ENCODE data around the gene TRIM68.

The TRIM68 gene

DNA sequence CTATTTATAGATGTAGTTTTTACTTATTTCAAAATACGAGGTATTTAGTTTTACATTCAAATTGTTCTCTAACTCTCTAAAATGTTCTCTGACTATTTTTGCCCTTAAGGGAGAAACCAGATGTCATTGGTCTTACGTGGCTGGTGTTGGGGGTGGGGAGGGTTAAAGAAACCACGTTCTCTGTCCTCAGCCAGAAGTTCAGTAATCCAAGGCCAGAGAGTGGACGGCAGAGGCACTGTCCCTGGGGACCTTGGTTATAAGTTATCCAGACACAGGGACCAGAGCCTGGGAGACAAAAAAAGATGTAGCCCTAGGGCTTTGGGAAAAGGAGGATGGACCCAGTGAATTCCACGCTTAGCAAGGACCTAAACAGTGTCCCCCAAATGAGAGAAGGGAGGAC, 35.0 kb upstream of the TRIM68 start:
- no peak overlapping the region for H3K4me3 ChIP-seq (ENCODE audit: low read depth, low read length)
- TF ChIP-seq, protein P1, sequence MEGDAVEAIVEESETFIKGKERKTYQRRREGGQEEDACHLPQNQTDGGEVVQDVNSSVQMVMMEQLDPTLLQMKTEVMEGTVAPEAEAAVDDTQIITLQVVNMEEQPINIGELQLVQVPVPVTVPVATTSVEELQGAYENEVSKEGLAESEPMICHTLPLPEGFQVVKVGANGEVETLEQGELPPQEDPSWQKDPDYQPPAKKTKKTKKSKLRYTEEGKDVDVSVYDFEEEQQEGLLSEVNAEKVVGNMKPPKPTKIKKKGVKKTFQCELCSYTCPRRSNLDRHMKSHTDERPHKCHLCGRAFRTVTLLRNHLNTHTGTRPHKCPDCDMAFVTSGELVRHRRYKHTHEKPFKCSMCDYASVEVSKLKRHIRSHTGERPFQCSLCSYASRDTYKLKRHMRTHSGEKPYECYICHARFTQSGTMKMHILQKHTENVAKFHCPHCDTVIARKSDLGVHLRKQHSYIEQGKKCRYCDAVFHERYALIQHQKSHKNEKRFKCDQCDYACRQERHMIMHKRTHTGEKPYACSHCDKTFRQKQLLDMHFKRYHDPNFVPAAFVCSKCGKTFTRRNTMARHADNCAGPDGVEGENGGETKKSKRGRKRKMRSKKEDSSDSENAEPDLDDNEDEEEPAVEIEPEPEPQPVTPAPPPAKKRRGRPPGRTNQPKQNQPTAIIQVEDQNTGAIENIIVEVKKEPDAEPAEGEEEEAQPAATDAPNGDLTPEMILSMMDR (IDR thresholded peaks at IDR 0.05; ENCODE audit: borderline replicate concordance, insufficient read depth, low read depth, low read length), result no peak

DNA sequence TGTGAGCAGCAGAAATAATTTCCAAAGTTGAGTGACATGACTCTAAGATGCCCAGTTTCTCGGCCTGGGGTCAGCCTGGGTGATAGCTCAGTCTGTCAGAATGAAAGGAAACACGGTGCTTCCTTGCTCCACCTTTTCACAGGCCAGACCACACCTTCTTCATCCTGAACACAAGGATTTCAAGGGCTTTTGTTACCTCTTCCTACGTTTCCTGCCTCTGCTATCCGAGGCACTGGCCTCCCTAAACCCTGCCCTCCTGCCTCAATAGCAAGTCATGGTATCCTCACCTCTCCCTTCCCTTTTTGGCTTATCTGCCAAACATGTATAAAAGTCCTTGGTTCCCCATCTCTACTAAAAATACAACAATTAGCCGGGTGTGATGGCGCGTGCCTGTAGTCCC, 34.0 kb upstream of the TRIM68 start:
- H3K4me3 ChIP-seq (ENCODE audit: low read depth, low read length), result no peak overlapping the region
- TF ChIP-seq, protein P1 (IDR thresholded peaks at IDR 0.05; ENCODE audit: borderline replicate concordance, insufficient read depth, low read depth, low read length), result no peak

DNA sequence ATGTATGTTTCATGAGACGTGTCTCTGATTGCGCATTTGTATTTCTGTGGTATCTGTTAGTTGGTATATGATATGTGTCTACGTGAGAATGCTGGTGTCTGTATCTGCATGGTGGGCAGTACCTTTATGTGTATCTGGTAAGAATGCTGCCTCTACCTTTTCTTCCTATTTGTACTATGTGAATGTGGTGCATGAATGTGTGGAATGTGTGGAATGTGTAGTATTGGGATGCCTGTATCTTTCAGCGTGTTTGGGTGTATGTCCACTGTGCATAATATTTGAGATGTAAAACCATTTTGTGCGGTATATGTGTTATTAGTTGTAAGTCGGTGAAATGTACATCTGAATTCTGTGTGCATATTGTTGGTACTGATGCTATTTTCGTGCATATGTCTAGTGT, 33.5 kb upstream of the TRIM68 start:
- H3K4me3 ChIP-seq (ENCODE audit: low read depth, low read length), result no peak overlapping the region
- TF ChIP-seq, protein P1 (IDR thresholded peaks at IDR 0.05; ENCODE audit: borderline replicate concordance, insufficient read depth, low read depth, low read length), result no peak

DNA sequence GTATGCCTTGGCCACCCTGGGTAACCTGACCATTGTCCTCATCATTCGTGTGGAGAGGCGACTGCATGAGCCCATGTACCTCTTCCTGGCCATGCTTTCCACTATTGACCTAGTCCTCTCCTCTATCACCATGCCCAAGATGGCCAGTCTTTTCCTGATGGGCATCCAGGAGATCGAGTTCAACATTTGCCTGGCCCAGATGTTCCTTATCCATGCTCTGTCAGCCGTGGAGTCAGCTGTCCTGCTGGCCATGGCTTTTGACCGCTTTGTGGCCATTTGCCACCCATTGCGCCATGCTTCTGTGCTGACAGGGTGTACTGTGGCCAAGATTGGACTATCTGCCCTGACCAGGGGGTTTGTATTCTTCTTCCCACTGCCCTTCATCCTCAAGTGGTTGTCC, 31.9 kb upstream of the TRIM68 start:
- TF ChIP-seq, protein P1 (IDR thresholded peaks at IDR 0.05; ENCODE audit: borderline replicate concordance, insufficient read depth, low read depth, low read length), result no peak
- H3K4me3 ChIP-seq (ENCODE audit: low read depth, low read length), result no peak overlapping the region

DNA sequence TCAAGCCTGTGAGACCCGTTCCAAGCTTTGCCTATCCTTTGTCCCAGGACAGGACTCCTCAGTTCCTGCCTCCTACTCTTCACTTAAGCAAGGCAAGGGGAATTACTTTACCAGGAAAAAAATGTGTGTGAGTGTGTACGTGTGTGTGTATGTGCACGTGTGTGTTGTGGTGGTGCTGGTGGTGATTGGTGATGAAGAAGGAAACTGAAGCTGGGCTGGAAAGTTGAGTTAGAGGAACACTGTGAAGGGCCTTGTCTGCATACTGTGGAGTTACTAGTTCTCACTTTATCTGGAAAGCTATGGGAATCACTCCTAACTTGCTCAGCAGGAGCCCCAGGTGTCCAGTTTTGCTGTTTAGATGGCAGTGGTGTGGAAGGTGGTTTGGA, 29.6 kb upstream of the TRIM68 start:
- TF ChIP-seq, protein P1 (IDR thresholded peaks at IDR 0.05; ENCODE audit: borderline replicate concordance, insufficient read depth, low read depth, low read length), result no peak
- H3K4me3 ChIP-seq (ENCODE audit: low read depth, low read length), result no peak overlapping the region

DNA sequence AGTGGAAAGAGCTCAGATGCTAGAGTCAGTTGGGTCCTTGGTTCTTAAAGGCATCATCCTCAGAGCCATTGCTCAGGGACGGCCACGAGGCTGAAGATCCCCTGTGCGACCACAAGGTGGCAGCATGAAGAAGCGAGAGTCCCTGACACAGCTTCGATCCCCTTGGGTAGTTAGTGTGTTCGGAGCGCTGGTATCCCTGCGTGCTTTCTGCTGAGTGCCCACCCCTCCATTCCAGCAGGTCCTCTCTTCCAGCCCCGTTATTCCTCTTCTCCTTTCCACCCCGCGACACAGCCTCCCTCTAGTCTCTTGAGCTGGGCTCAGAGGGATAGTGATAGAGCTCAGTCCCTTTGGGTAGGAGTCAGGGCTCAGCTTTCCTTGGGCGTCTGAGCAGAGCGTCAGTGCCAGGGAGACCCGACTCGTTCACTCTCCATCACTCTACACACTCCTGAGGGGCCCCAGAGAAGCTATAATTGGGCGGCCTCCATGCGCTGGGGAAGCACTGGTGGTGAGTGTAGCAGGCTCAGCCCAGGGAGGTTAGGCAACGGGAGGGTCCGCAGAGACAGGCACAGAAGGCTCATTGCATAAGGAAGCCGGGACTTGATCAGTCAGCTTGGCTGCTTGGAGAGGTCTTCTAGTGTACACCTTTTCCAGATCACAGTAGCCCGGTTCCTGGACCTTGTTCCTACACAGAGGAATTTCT, 29.1 kb upstream of the TRIM68 start, which contains the start of gene OR51D1:
TSS of gene OR51D1 (plus strand) at position 516 of the 700 bp plus-strand sequence. CDS start 2,314 bp downstream, outside the sequence.
- no peak within 1 kb of the TSS for H3K4me3 ChIP-seq (ENCODE audit: low read depth, low read length)
- TF ChIP-seq, protein P1 (IDR thresholded peaks at IDR 0.05; ENCODE audit: borderline replicate concordance, insufficient read depth, low read depth, low read length), result peak; percentile 97

DNA sequence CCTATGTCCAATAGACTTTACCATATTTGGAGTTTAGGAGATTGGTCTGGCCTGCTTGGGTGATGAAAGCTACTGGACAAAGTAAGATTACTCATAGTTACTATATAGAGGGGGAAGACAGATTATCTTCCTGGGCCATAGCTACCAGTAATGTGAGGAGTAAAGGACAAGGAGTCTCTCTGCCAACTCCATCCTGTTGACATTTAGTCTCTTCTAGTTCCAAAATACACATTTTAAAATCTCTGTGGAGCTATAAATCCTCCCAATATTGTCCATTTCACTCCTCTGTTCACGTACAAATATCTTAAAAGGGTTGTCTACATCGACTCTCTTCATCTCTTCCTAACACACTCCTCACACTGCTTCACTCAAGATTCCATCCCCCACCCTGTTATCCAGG, 28.1 kb upstream of the TRIM68 start:
- H3K4me3 ChIP-seq (ENCODE audit: low read depth, low read length), result no peak overlapping the region
- TF ChIP-seq, protein P1 (IDR thresholded peaks at IDR 0.05; ENCODE audit: borderline replicate concordance, insufficient read depth, low read depth, low read length), result no peak

All from GM12875 (cell line).